CD1c-positive myeloid dendritic cell (primary cell): ENCODE results near the gene WWP2.
"Not testable (repeated sequence)": the region's sequence is repeated elsewhere in the genome, so short reads cannot be mapped to it uniquely, and the experiment has no call there.

Experiments used
- DNase-seq: peaks from one replicate; pipeline ENCODE4 v3.0.0-alpha.2; 2016; ENCODE audit errors: extremely low spot score

The WWP2 gene

GRCh38 chr16:69830534-69831211 lies 68.5 kb downstream of the WWP2 start:
- DNase-seq: no peak

- DNase-seq: no peak
These were observed 69.3 kb downstream of the WWP2 start for GRCh38 chr16:69831212-69832123.

GRCh38 chr16:69833357-69834282 lies 71.5 kb downstream of the WWP2 start:
- DNase-seq: no peak

GRCh38 chr16:69834807-69835466 lies 72.8 kb downstream of the WWP2 start:
- no peak for DNase-seq

- DNase-seq: no peak
These were observed 74.1 kb downstream of the WWP2 start for GRCh38 chr16:69836257-69836656.

GRCh38 chr16:69837380-69837779 lies 75.2 kb downstream of the WWP2 start:
- DNase-seq: no peak

GRCh38 chr16:69838489-69838888 lies 76.4 kb downstream of the WWP2 start:
- no peak for DNase-seq

- no peak for DNase-seq
These were observed 77.1 kb downstream of the WWP2 start for GRCh38 chr16:69839240-69839688.

- no peak for DNase-seq
These were observed 77.8 kb downstream of the WWP2 start for GRCh38 chr16:69839798-69840409.

- no peak for DNase-seq
These were observed 78.8 kb downstream of the WWP2 start for GRCh38 chr16:69840975-69841374.

- DNase-seq: no peak
These were observed 82.3 kb downstream of the WWP2 start for GRCh38 chr16:69844441-69844840.

- DNase-seq: no peak
These were observed 83.0 kb downstream of the WWP2 start for GRCh38 chr16:69845181-69845580.

GRCh38 chr16:69847643-69848042 lies 85.5 kb downstream of the WWP2 start:
- DNase-seq: no peak

- DNase-seq: no peak
These were observed 86.8 kb downstream of the WWP2 start for GRCh38 chr16:69848637-69849545.

GRCh38 chr16:69851491-69852240 lies 89.5 kb downstream of the WWP2 start:
- no peak for DNase-seq

- no peak for DNase-seq
These were observed 90.7 kb downstream of the WWP2 start for GRCh38 chr16:69852815-69853214.

GRCh38 chr16:69853481-69853880 lies 91.3 kb downstream of the WWP2 start:
- no peak for DNase-seq

- not testable (repeated sequence) for DNase-seq
These were observed 92.6 kb downstream of the WWP2 start for GRCh38 chr16:69854776-69855175.

GRCh38 chr16:69855592-69855991 lies 93.5 kb downstream of the WWP2 start:
- DNase-seq: peak; percentile 26
